A549 (cell line): ENCODE measurements around the gene INSIG2. TPM values are rescaled to one million over a fixed set of nuclear protein-coding genes. Genes with fewer than 3 reads are reported as not detected.

Experiments used
- ATAC-seq, 2 experiments: fragments of 200-7000 bp in 1 of 2; fragments of >200 bp in 1 of 2; cut with Nextera tagmentation in 1 of 2; cut with Tn5 transposase in 1 of 2; 3 replicates each; pipeline versions ENCODE4 v1.8.0 to v1.9.1; 2018 to 2020; ENCODE audit warnings: mild to moderate bottlenecking in 1 of 2, moderate library complexity in 1 of 2
- CTCF ChIA-PET: fragments of 300-600 bp; sonication (Branson Sonifier 250); formaldehyde crosslinking; extraction: SDS; loops from one replicate; lab custom pipeline; 2021; ENCODE audit warnings: antibody characterized with exemption, inconsistent platforms; lab: Yijun Ruan, JAX
- POLR2A ChIA-PET: fragments of 350-600 bp; formaldehyde crosslinking; extraction: SDS; loops from one replicate; lab custom pipeline; 2021; ENCODE audit warnings: antibody characterized with exemption, inconsistent platforms; lab: Yijun Ruan, JAX
- DNase-seq, 2 experiments: peaks; one replicate each; pipeline versions ENCODE4 v3.0.0 to v3.0.0-alpha.2; 2011 to 2016; ENCODE audit warnings: low read depth in 1 of 2, low spot score in 1 of 2
- FAIRE-seq: peaks from 2 replicates; lab custom pipeline; 2011; peaks lifted over from hg19 to GRCh38; lab: Jason Lieb, UNC
- H3K27ac ChIP-seq, 2 experiments: fragments of >200 bp; sonication (Bioruptor Twin); formaldehyde crosslinking; 3 replicates each; pipeline ENCODE4 v1.5.1; 2016 to 2017
- H3K4me1 ChIP-seq: fragments of >200 bp; sonication (Bioruptor Twin); formaldehyde crosslinking; 3 replicates; pipeline ENCODE4 v1.6.1; 2016
- H3K4me2 ChIP-seq: fragments of >200 bp; sonication (Bioruptor Twin); formaldehyde crosslinking; 3 replicates; pipeline ENCODE4 v1.6.1; 2016
- H3K4me3 ChIP-seq: fragments of >200 bp; sonication (Bioruptor Twin); formaldehyde crosslinking; 3 replicates; pipeline ENCODE4 v1.5.1; 2016
- H3K9me3 ChIP-seq: fragments of >200 bp; sonication (Bioruptor Twin); formaldehyde crosslinking; 3 replicates; pipeline ENCODE4 v1.6.1; 2016
- BCL3 ChIP-seq: fragments of >200 bp; sonication (Bioruptor Twin); formaldehyde crosslinking; IDR thresholded peaks from 3 replicates; pipeline ENCODE4 v1.6.1; 2016
- CEBPB ChIP-seq, 2 experiments: fragments of >200 bp in 1 of 2; sonication (Bioruptor Twin) in 1 of 2; formaldehyde crosslinking in 1 of 2; IDR thresholded peaks; 2 replicates each; pipeline ENCODE4 v1.6.1; 2012 to 2016
- CHD4 ChIP-seq: fragments of 200-600 bp; sonication (generic); IDR thresholded peaks from 2 replicates; pipeline ENCODE4 v1.6.1; 2016; ENCODE audit warnings: antibody characterized with exemption, mild to moderate bottlenecking, borderline replicate concordance
- EHMT2 ChIP-seq: fragments of 200-600 bp; sonication (generic); IDR thresholded peaks from 2 replicates; pipeline ENCODE4 v1.6.1; 2016; ENCODE audit warnings: antibody characterized with exemption, low read depth, mild to moderate bottlenecking, moderate library complexity
- EP300 ChIP-seq, 2 experiments: fragments of >200 bp; sonication (Bioruptor Twin); formaldehyde crosslinking; IDR thresholded peaks; 2 replicates in 1 of 2; 3 replicates in 1 of 2; pipeline ENCODE4 v1.6.1; 2016 to 2017
- ESRRA ChIP-seq: fragments of 150-350 bp; IDR thresholded peaks from 2 replicates; pipeline ENCODE4 v1.6.1; 2014; ENCODE audit warnings: mild to moderate bottlenecking, low read length, borderline replicate concordance
- FOSL2 ChIP-seq, 2 experiments: fragments of 450-650 bp in 1 of 2; fragments of >200 bp in 1 of 2; sonication (Bioruptor Twin) in 1 of 2; formaldehyde crosslinking; IDR thresholded peaks; 2 replicates each; pipeline versions ENCODE4 v1.5.0 to v1.6.1; 2016 to 2020; ENCODE audit warnings: mild to moderate bottlenecking in 1 of 2, moderate library complexity in 1 of 2
- FOXS1 ChIP-seq: fragments of 250-450 bp; sonication (Bioruptor Pico); IDR thresholded peaks from 2 replicates; pipeline ENCODE4 v1.5.0; 2020; ENCODE audit warnings: mild to moderate bottlenecking, moderate library complexity
- GATA3 ChIP-seq: IDR thresholded peaks from 2 replicates; pipeline ENCODE4 v1.6.1; 2012; ENCODE audit warnings: borderline replicate concordance
- HOXB5 ChIP-seq: fragments of 250-450 bp; sonication (Bioruptor Pico); IDR thresholded peaks from 2 replicates; pipeline ENCODE4 v1.5.0; 2020; ENCODE audit warnings: mild to moderate bottlenecking, moderate library complexity
- RAD21 ChIP-seq, 2 experiments: fragments of >200 bp in 1 of 2; sonication (Bioruptor Twin) in 1 of 2; formaldehyde crosslinking in 1 of 2; IDR thresholded peaks in 1 of 2; conservative IDR thresholded peaks in 1 of 2; 2 replicates in 1 of 2; 3 replicates in 1 of 2; pipeline ENCODE4 v1.6.1; 2012 to 2018; ENCODE audit warnings: inconsistent platforms in 1 of 2
- RARB ChIP-seq: fragments of 250-450 bp; sonication (Bioruptor Pico); IDR thresholded peaks from 2 replicates; pipeline ENCODE4 v1.8.0; 2021; ENCODE audit warnings: mild to moderate bottlenecking, moderate library complexity
- RFX5 ChIP-seq: fragments of 450-650 bp; IDR thresholded peaks from 2 replicates; pipeline ENCODE4 v1.7.1; 2014; ENCODE audit warnings: antibody characterized with exemption, mild to moderate bottlenecking, moderate library complexity
- ZC3H11A ChIP-seq: fragments of 450-650 bp; IDR thresholded peaks from 2 replicates; pipeline ENCODE4 v1.6.1; 2014; ENCODE audit warnings: antibody characterized with exemption, mild to moderate bottlenecking
- WGBS: methylation state at CpG from one replicate; pipeline ENCODE4 v1.1.6; 2017; ENCODE audit errors: missing lambda C conversion rate; 5-methylcytosine and 5-hydroxymethylcytosine counted together
- polyA plus RNA-seq, 4 experiments: library from polyadenylated mRNA; depleted of rRNA in 3 of 4; stranded (reverse); fragments of >200 nt; fragmentation: RNase III in 1 of 4; extraction: RNeasy Plus Mini Kit Qiagen cat#74134 plus additional on column Dnase treatment in 1 of 4; gene quantifications; 2 replicates in 3 of 4; 3 replicates in 1 of 4; pipeline ENCODE4 v1.2.3, GENCODE V29; 2011 to 2017
- TF ChIP-seq, protein P1 (sequence below): IDR thresholded peaks from 2 replicates; pipeline ENCODE4 v1.6.1; 2012
- TF ChIP-seq, protein P2 (sequence below): fragments of 200-600 bp; sonication (generic); IDR thresholded peaks from 2 replicates; pipeline ENCODE4 v1.6.1; 2016; ENCODE audit warnings: antibody characterized with exemption, mild to moderate bottlenecking, moderate library complexity
- TF ChIP-seq, protein P3 (sequence below): fragments of 150-350 bp; IDR thresholded peaks from 2 replicates; pipeline ENCODE4 v1.6.1; 2014; ENCODE audit warnings: low read depth, mild to moderate bottlenecking, low read length

INSIG2 gene
- polyA plus RNA-seq, 2 of the 4 experiments (the other 2 are of a cell fraction), result 12.1 to 23.4 TPM

DNA sequence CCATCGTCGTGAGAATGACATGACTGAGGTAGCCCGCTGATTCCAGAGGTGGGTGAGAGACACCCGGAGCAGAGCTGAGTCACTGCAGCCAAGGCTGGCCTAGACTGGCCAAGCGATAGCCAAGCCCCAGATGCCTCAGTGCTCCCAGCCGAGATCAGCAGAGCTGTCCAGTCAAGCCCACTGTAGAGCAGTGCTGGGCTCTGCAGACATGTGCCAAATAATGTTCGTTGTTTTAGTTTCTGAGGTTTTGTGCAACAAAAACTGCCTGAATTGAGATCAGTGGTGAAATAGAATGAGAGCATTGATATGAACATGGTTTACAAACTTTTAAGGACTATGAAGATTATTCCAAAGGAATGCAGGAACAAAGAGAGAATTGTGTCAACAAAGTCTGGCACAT lies 42.1 kb downstream of the INSIG2 start:
- H3K27ac ChIP-seq, result no peak overlapping the region
- ChIA-PET CTCF (no interaction called here), POLR2A (no interaction called here)
- DNase-seq, result no peak
- no peaks in the 10 kb centered on the region for H3K9me3 ChIP-seq
- H3K4me1 ChIP-seq, result no peaks in the 10 kb centered on the region
- no peak overlapping the region for H3K4me2 ChIP-seq
- H3K4me3 ChIP-seq, result no peak overlapping the region
- WGBS, result 78% methylated on average over 7 of the region's 7 CpGs
- no peak for ATAC-seq
- no peak for FAIRE-seq
- no peak for TF ChIP-seq EP300 (IDR thresholded peaks at IDR 0.05)
- TF ChIP-seq FOXS1, result no peak
- no peak for TF ChIP-seq RAD21 (conservative IDR thresholded peaks at IDR 0.05 in 1 of 2, IDR thresholded peaks at IDR 0.05 in 1 of 2)
- TF ChIP-seq, all 56 proteins: peak for 0

DNA sequence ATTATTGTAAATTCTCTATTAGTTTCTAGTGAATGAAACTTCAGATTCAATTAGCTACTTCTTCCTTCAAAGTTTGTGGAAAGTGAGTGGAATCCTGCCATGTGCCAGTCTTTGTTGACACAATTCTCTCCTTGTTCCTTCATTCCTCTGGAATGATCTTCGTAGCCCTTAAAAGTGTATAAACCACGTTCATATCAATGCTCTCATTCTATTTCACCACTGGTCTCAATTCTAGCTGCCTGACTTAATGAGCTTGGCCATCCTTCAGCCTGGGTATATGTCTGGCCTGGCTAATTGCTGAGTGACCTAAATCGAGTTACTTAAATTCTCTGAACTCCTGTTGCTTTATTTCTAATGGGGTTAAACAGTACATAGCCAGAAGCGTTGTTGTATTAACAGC lies 43.5 kb downstream of the INSIG2 start:
- Histone ChIP-seq H3K4me1 (no peaks in the 10 kb centered on the region), H3K4me2 (no peak overlapping the region), H3K9me3 (no peaks in the 10 kb centered on the region), H3K27ac (no peak overlapping the region), H3K4me3 (no peak overlapping the region)
- TF ChIP-seq BCL3, result no peak
- no peak for TF ChIP-seq CEBPB (IDR thresholded peaks at IDR 0.05)
- no peak for TF ChIP-seq GATA3
- no peak for TF ChIP-seq EP300 (IDR thresholded peaks at IDR 0.05)
- TF ChIP-seq ESRRA, result no peak
- TF ChIP-seq, protein P1, sequence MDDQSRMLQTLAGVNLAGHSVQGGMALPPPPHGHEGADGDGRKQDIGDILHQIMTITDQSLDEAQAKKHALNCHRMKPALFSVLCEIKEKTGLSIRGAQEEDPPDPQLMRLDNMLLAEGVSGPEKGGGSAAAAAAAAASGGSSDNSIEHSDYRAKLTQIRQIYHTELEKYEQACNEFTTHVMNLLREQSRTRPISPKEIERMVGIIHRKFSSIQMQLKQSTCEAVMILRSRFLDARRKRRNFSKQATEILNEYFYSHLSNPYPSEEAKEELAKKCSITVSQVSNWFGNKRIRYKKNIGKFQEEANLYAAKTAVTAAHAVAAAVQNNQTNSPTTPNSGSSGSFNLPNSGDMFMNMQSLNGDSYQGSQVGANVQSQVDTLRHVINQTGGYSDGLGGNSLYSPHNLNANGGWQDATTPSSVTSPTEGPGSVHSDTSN, result no peak
- TF ChIP-seq RARB, result no peak
- no peak for TF ChIP-seq FOXS1
- TF ChIP-seq HOXB5 (CRISPR knock-in tag), result no peak
- no peak for TF ChIP-seq CHD4
- TF ChIP-seq RFX5, result no peak
- TF ChIP-seq, protein P2, sequence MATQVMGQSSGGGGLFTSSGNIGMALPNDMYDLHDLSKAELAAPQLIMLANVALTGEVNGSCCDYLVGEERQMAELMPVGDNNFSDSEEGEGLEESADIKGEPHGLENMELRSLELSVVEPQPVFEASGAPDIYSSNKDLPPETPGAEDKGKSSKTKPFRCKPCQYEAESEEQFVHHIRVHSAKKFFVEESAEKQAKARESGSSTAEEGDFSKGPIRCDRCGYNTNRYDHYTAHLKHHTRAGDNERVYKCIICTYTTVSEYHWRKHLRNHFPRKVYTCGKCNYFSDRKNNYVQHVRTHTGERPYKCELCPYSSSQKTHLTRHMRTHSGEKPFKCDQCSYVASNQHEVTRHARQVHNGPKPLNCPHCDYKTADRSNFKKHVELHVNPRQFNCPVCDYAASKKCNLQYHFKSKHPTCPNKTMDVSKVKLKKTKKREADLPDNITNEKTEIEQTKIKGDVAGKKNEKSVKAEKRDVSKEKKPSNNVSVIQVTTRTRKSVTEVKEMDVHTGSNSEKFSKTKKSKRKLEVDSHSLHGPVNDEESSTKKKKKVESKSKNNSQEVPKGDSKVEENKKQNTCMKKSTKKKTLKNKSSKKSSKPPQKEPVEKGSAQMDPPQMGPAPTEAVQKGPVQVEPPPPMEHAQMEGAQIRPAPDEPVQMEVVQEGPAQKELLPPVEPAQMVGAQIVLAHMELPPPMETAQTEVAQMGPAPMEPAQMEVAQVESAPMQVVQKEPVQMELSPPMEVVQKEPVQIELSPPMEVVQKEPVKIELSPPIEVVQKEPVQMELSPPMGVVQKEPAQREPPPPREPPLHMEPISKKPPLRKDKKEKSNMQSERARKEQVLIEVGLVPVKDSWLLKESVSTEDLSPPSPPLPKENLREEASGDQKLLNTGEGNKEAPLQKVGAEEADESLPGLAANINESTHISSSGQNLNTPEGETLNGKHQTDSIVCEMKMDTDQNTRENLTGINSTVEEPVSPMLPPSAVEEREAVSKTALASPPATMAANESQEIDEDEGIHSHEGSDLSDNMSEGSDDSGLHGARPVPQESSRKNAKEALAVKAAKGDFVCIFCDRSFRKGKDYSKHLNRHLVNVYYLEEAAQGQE, result no peak
- no peak for TF ChIP-seq FOSL2 (IDR thresholded peaks at IDR 0.05)
- no peak for TF ChIP-seq FOSL2 (CRISPR knock-in tag; IDR thresholded peaks at IDR 0.05)
- no peak for TF ChIP-seq EHMT2
- TF ChIP-seq ZC3H11A, result no peak
- TF ChIP-seq, protein P3, sequence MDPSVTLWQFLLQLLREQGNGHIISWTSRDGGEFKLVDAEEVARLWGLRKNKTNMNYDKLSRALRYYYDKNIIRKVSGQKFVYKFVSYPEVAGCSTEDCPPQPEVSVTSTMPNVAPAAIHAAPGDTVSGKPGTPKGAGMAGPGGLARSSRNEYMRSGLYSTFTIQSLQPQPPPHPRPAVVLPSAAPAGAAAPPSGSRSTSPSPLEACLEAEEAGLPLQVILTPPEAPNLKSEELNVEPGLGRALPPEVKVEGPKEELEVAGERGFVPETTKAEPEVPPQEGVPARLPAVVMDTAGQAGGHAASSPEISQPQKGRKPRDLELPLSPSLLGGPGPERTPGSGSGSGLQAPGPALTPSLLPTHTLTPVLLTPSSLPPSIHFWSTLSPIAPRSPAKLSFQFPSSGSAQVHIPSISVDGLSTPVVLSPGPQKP, result no peak
- no peak for FAIRE-seq
- ChIA-PET POLR2A (no interaction called here), CTCF (no interaction called here)
- no peak for ATAC-seq
- DNase-seq, result no peak
- 44% methylated on average over 4 of the region's 4 CpGs for WGBS
